ENCODE data around the gene SOAT2. TPM values are rescaled to one million over a fixed set of nuclear protein-coding genes. Genes with fewer than 3 reads are reported as not detected.

The SOAT2 gene
- total and polyA plus RNA-seq, 2 of the 4 experiments (the other 2 are of a cell fraction): 0.18 to 0.39 TPM

- peak overlapping the region; percentile 72; the same call in 1 of the 2 replicates for H2AK5ac ChIP-seq (ENCODE audit: low read depth, low read length)
- no peak overlapping the region for H3K14ac ChIP-seq (replicated peaks; ENCODE audit: low read depth, low read length)
- H3K4me1 ChIP-seq (ENCODE audit: control insufficient read depth, insufficient read depth, low read length): peaks cover 30% of the 10 kb centered on the region
- no peak overlapping the region for H3K4me3 ChIP-seq (ENCODE audit: insufficient read depth, low read depth, low read length)
- H3K9me1 ChIP-seq (ENCODE audit: insufficient read depth, low read length): peaks cover 5% of the 10 kb centered on the region
- H4K8ac ChIP-seq (ENCODE audit: low read depth in 2 of 2, low read length in 2 of 2): peak overlapping the region in 1 of 2 experiments; percentile 67; a peak in 2 of 4 replicates
- in situ Hi-C loops (cut with MboI; ENCODE audit: low sequenced_read_pairs) (loop anchor here (5.0 kb wide), 1 partner anchor 122 kb away; no protein-coding TSS in a partner anchor), intact Hi-C loops (cut with micrococcal nuclease) (no loop called here), dilution Hi-C loops (cut with HindIII; ENCODE audit: low sequenced_read_pairs, unreplicated experiment) (no loop called here)
- ATAC-seq (ENCODE audit: low read depth) (peak; percentile 3; the same call in 1 of the 2 replicates), DNase-seq (no peak)
- TF ChIP-seq USF2 (IDR thresholded peaks at IDR 0.05; ENCODE audit: low read depth, low read length) (no peak), RAD21 (IDR thresholded peaks at IDR 0.05; ENCODE audit: low read length) (no peak), NFE2L2 (IDR thresholded peaks at IDR 0.05; ENCODE audit: low read depth, low read length) (no peak), CTCF (conservative IDR thresholded peaks at IDR 0.05; ENCODE audit: low read depth, low read length) (no peak), CHD1 (IDR thresholded peaks at IDR 0.05; ENCODE audit: low read depth, low read length) (no peak), MXI1 (IDR thresholded peaks at IDR 0.05; ENCODE audit: borderline replicate concordance, low read depth, low read length) (no peak), ELK1 (IDR thresholded peaks at IDR 0.05; ENCODE audit: borderline replicate concordance, low read depth, low read length) (no peak), MAFK (IDR thresholded peaks at IDR 0.05; ENCODE audit: low read depth, low read length) (no peak), POLR2A (IDR thresholded peaks at IDR 0.05; ENCODE audit: low read depth, low read length) (no peak), RFX5 (IDR thresholded peaks at IDR 0.05; ENCODE audit: low read depth, low read length) (no peak)
- WGBS, 2 experiments (ENCODE audit: extremely low coverage in 2 of 2, insufficient read length in 1 of 2): 100% methylated on average over 1 of the region's 7 CpGs; no CpG with 5 or more reads in 1 of the 2 experiments
- H3K27me3 ChIP-seq (ENCODE audit: control insufficient read depth, insufficient read depth, low read length): no peaks in the 10 kb centered on the region
- H4K5ac ChIP-seq (ENCODE audit: low read depth, low read length): no peak overlapping the region; the same call in 1 of the 2 replicates
- peak overlapping the region; percentile 58 for H3K4ac ChIP-seq (ENCODE audit: low read depth, low read length)
- peak overlapping the region; percentile 7; the same call in 1 of the 2 replicates for H3K27ac ChIP-seq (ENCODE audit: insufficient read depth, low read length)
- H2BK15ac ChIP-seq (ENCODE audit: low read depth, low read length): peak overlapping the region; percentile 68; the same call in 1 of the 3 replicates
- H2BK20ac ChIP-seq (ENCODE audit: low read depth, low read length): peak overlapping the region; percentile 31; the same call in 1 of the 2 replicates
- TSS peak; percentile 80 for BruUV-seq (replicated peaks)
- peaks cover 54% of the 10 kb centered on the region for H3K36me3 ChIP-seq (ENCODE audit: control insufficient read depth, insufficient read depth, low read length)
- H4K20me1 ChIP-seq (ENCODE audit: insufficient read depth, low read length): peaks cover 9% of the 10 kb centered on the region
- H3K9me3 ChIP-seq (ENCODE audit: control insufficient read depth, insufficient read depth, low read length): no peaks in the 10 kb centered on the region
- H3K56ac ChIP-seq (ENCODE audit: extremely low read depth, insufficient read depth, low read length): no peak overlapping the region
- H3K79me1 ChIP-seq (ENCODE audit: low read depth in 1 of 2, low read length in 2 of 2): peaks cover 0 to 52% of the 10 kb centered on the region in 2 experiments; a peak in 2 of 4 replicates
- no peak overlapping the region for H3K23ac ChIP-seq (ENCODE audit: low read depth, low read length)
- peak overlapping the region; percentile 89 for H2AK9ac ChIP-seq (replicated peaks; ENCODE audit: low read depth, low read length, poor library complexity)
- H3K4me2 ChIP-seq (ENCODE audit: low read depth, low read length): no peak overlapping the region
- peak overlapping the region; percentile 7; the same call in 1 of the 2 replicates for H3K9ac ChIP-seq (ENCODE audit: low read depth, low read length)
- H2BK5ac ChIP-seq (ENCODE audit: low read depth, low read length, poor library complexity, severe bottlenecking): no peak overlapping the region
- ChIA-PET POLR2A (ENCODE audit: unreplicated experiment) (interaction anchor here (0.7 to 1.6 kb wide), 2 partner anchors 13 to 32 kb away, joined by 3 to 7 read pairs; partner anchors contain the start of genes IGFBP6 and SPRYD3), CTCF (interaction anchor here (0.6 to 2.6 kb wide), 17 partner anchors 10 to 279 kb away, joined by 3 to 39 read pairs (median 5); partner anchors contain the start of genes IGFBP6, SOAT2 and SPRYD3)
- no peak overlapping the region for H2AFZ ChIP-seq (replicated peaks; ENCODE audit: low read length, poor library complexity)
- H3K18ac ChIP-seq (ENCODE audit: low read depth, low read length): no peak overlapping the region
- H4K91ac ChIP-seq (ENCODE audit: insufficient read depth, low read depth, low read length): no peak overlapping the region
- peak overlapping the region; percentile 40 for H2BK120ac ChIP-seq (ENCODE audit: low read depth, low read length)
These were observed 37.8 kb upstream of the SOAT2 start for GRCh38 chr12:53065470-53065869.
